ENCODE results near the gene DTX1.

The DTX1 gene

GRCh38 chr12:113144806-113145205, 88.3 kb downstream of the DTX1 start:
- DNase-seq (ENCODE audit: low read depth), result no peak
- TF ChIP-seq CTCF (IDR thresholded peaks at IDR 0.05; ENCODE audit: low read depth, low read length, missing control alignments), result no peak
- in situ Hi-C loops (cut with HindIII; ENCODE audit: low sequenced_read_pairs), result no loop called here
- no peak overlapping the region for H3K4me3 ChIP-seq (ENCODE audit: low read depth, low read length)

- no peak overlapping the region for H3K4me3 ChIP-seq (ENCODE audit: low read depth, low read length)
- no peak for DNase-seq (ENCODE audit: low read depth)
- in situ Hi-C loops (cut with HindIII; ENCODE audit: low sequenced_read_pairs), result no loop called here
- TF ChIP-seq CTCF (IDR thresholded peaks at IDR 0.05; ENCODE audit: low read depth, low read length, missing control alignments), result no peak
Observed at GRCh38 chr12:113145720-113146551, 89.4 kb downstream of the DTX1 start.

- in situ Hi-C loops (cut with HindIII; ENCODE audit: low sequenced_read_pairs), result no loop called here
- no peak overlapping the region for H3K4me3 ChIP-seq (ENCODE audit: low read depth, low read length)
- no peak for DNase-seq (ENCODE audit: low read depth)
- no peak for TF ChIP-seq CTCF (IDR thresholded peaks at IDR 0.05; ENCODE audit: low read depth, low read length, missing control alignments)
Observed at GRCh38 chr12:113146999-113147398, 90.5 kb downstream of the DTX1 start.

All from astrocyte of the cerebellum (primary cell).